Measurements from ENCODE around the gene ERCC1. TPM values are rescaled to one million over a fixed set of nuclear protein-coding genes. Genes with fewer than 3 reads are reported as not detected.

ERCC1 gene
- total and polyA plus RNA-seq, 2 of the 13 experiments (the other 11 are each of a cell fraction or from before 2014, with no cell fraction given), result 40.0 to 66.4 TPM

- no peak for TF ChIP-seq ZBTB49 (CRISPR knock-in tag; IDR thresholded peaks at IDR 0.05; ENCODE audit: borderline replicate concordance)
- no peak for TF ChIP-seq ZNF253 (CRISPR knock-in tag; IDR thresholded peaks at IDR 0.05; ENCODE audit: borderline replicate concordance)
- TF ChIP-seq ZNF432 (CRISPR knock-in tag; IDR thresholded peaks at IDR 0.05; ENCODE audit: borderline replicate concordance), result no peak
- TF ChIP-seq NCOR1 (IDR thresholded peaks at IDR 0.05; ENCODE audit: borderline replicate concordance, low read length), result no peak
- no peak for TF ChIP-seq ZSCAN31 (CRISPR knock-in tag; IDR thresholded peaks at IDR 0.05; ENCODE audit: low read depth)
- TF ChIP-seq ZNF530 (CRISPR knock-in tag; IDR thresholded peaks at IDR 0.05; ENCODE audit: low read depth), result no peak
- no peak for TF ChIP-seq ZNF18 (CRISPR knock-in tag; IDR thresholded peaks at IDR 0.05; ENCODE audit: insufficient replicate concordance)
- no peak for TF ChIP-seq ZNF318 (CRISPR knock-in tag; IDR thresholded peaks at IDR 0.05)
- TF ChIP-seq HNF4A (CRISPR knock-in tag; IDR thresholded peaks at IDR 0.05), result no peak
- no peak for TF ChIP-seq PAF1 (CRISPR knock-in tag; IDR thresholded peaks at IDR 0.05)
- TF ChIP-seq HNRNPUL1 (IDR thresholded peaks at IDR 0.05; ENCODE audit: low read depth, low read length), result no peak
- no peak for TF ChIP-seq FOXJ3 (CRISPR knock-in tag; IDR thresholded peaks at IDR 0.05; ENCODE audit: borderline replicate concordance)
- no peak for TF ChIP-seq PLRG1 (conservative IDR thresholded peaks at IDR 0.05)
- no peak for TF ChIP-seq TEAD3 (CRISPR knock-in tag; optimal IDR thresholded peaks at IDR 0.05; ENCODE audit: borderline replicate concordance)
- no peak for TF ChIP-seq HDAC1 (CRISPR knock-in tag; IDR thresholded peaks at IDR 0.05)
- TF ChIP-seq TBX2 (CRISPR knock-in tag; IDR thresholded peaks at IDR 0.05; ENCODE audit: borderline replicate concordance), result 0 out of 2 replicates have a peak, but pooled peaks have one; percentile 15
- no peak for TF ChIP-seq ZKSCAN1 (IDR thresholded peaks at IDR 0.05; ENCODE audit: low read length)
Measured at GRCh38 chr19:45439569-45440258, 16.0 kb upstream of the ERCC1 start (continued).
